Hepatocyte (in vitro differentiated cells): ENCODE results near the gene DUSP2.

Source experiments
- CTCF ChIP-seq: fragments of 200-600 bp; sonication (generic); IDR thresholded peaks from 2 replicates; pipeline ENCODE4 v1.5.1; 2016; ENCODE audit warnings: antibody characterized with exemption, mild to moderate bottlenecking; ENCODE audit not compliant: poor library complexity
- EZH2 ChIP-seq: fragments of 200-600 bp; sonication (generic); IDR thresholded peaks from 2 replicates; pipeline ENCODE4 v1.6.1; 2016; ENCODE audit warnings: antibody characterized with exemption, mild to moderate bottlenecking, borderline replicate concordance

GRCh38 chr2:96180002-96180401 is 34.8 kb upstream of the DUSP2 start:
- TF ChIP-seq CTCF (no peak), EZH2 (no peak)
